ENCODE data around the gene SPO11. TPM values are rescaled to one million over a fixed set of nuclear protein-coding genes. Genes with fewer than 3 reads are reported as not detected.

The SPO11 gene
- total RNA-seq, 4 donors from 2014 or later, result not detected

DNA sequence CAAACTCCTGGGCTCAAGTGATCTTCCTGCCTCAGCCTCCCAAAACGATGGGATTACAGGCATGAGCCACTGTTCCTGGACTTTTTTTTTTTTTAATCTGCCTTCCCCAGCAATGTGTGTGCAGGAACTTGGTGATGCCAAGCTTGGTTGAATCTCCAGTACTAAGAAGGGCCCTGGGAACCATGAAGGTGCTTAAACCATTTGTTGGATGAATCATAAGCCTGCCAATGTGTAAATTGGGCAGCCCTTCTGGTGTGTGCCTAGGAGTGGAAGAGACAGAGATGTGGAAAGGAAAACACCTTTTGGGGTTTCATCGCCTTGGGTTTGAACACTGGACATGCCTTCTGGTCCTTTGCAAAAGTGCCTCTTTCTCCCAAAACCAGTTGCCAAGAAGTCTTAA is 7.1 kb upstream of the SPO11 start:
- Histone ChIP-seq H3K27ac (no peak overlapping the region), H3K36me3 (no peaks in the 10 kb centered on the region), H3K4me1 (peaks cover 0 to 3% (median 0%) of the 10 kb centered on the region in 4 donors), H3K4me3 (no peak overlapping the region), H3K27me3 (no peaks in the 10 kb centered on the region), H3K9me3 (no peaks in the 10 kb centered on the region)
- TF ChIP-seq, protein P1, sequence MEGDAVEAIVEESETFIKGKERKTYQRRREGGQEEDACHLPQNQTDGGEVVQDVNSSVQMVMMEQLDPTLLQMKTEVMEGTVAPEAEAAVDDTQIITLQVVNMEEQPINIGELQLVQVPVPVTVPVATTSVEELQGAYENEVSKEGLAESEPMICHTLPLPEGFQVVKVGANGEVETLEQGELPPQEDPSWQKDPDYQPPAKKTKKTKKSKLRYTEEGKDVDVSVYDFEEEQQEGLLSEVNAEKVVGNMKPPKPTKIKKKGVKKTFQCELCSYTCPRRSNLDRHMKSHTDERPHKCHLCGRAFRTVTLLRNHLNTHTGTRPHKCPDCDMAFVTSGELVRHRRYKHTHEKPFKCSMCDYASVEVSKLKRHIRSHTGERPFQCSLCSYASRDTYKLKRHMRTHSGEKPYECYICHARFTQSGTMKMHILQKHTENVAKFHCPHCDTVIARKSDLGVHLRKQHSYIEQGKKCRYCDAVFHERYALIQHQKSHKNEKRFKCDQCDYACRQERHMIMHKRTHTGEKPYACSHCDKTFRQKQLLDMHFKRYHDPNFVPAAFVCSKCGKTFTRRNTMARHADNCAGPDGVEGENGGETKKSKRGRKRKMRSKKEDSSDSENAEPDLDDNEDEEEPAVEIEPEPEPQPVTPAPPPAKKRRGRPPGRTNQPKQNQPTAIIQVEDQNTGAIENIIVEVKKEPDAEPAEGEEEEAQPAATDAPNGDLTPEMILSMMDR (IDR thresholded peaks at IDR 0.05), result no peak
- no peak for TF ChIP-seq POLR2A (IDR thresholded peaks at IDR 0.05)
- no peak for DNase-seq

DNA sequence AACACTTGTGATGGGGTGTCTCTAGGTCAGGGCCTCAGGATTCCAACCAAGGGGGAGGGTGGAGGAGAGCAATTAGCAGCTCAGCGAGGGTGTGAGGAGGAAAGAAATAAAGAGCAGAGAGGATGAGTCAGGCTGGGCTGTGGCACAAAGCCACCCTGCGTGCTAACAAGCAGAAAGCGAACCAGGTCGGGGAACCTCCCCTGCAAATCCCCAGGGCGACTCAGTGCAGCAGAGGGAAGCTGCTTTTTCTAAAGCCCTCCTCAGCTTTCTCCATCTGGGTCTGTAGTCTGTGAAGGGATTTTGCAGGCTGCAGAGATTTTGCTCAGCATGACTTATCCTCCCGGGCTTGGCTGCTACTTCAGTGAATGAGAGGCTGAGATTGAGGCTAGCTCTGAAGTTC is 6.6 kb upstream of the SPO11 start:
- H3K27me3 ChIP-seq, result no peaks in the 10 kb centered on the region
- TF ChIP-seq, protein P1 (IDR thresholded peaks at IDR 0.05), result no peak
- TF ChIP-seq POLR2A (IDR thresholded peaks at IDR 0.05), result no peak
- DNase-seq, result no peak

DNA sequence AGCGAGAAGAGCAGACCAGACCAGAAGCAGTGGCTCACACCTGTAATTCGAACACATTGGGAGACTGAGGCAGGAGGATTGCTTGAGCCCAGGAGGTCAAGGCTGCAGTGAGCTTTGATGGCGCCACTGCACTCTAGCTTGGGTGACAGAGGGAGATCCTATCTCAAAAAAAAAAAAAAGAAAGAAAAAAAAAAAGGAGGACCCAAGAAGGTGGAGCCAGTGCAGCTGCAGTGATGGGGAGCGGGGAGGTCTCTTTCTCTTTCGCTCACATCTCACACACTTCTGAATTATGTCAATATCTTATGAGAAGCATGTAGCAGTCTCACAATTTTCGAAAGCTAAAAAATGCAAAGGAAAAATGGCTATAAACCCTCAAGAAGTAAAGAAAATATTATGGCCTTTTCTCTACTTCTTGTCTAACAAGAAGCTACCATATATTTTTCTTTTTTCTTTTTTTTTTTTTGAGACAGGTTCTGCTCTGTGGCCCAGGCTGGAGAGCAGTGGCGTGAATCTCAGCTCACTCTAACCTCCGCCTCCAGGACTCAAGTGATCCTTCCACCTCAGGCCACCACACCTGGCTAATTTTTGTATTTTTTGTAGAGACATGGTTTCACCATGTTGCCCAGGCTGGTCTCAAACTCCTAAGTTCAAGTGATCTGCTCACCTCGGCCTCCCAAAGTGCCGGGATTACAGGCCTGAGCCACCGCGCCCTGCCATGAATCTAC is 3.8 kb upstream of the SPO11 start:
- no peak for TF ChIP-seq POLR2A (IDR thresholded peaks at IDR 0.05)
- TF ChIP-seq, protein P1 (IDR thresholded peaks at IDR 0.05), result no peak
- no peaks in the 10 kb centered on the region for H3K27me3 ChIP-seq
- no peaks in the 10 kb centered on the region for H3K9me3 ChIP-seq

More for the DNA sequence above, 6.6 kb upstream of the SPO11 start:
- no peaks in the 10 kb centered on the region for H3K36me3 ChIP-seq
- no peak overlapping the region for H3K4me3 ChIP-seq
- no peaks in the 10 kb centered on the region for H3K9me3 ChIP-seq
- no peak overlapping the region for H3K27ac ChIP-seq
- H3K4me1 ChIP-seq, result peaks cover 0 to 3% (median 0%) of the 10 kb centered on the region in 4 donors

DNA sequence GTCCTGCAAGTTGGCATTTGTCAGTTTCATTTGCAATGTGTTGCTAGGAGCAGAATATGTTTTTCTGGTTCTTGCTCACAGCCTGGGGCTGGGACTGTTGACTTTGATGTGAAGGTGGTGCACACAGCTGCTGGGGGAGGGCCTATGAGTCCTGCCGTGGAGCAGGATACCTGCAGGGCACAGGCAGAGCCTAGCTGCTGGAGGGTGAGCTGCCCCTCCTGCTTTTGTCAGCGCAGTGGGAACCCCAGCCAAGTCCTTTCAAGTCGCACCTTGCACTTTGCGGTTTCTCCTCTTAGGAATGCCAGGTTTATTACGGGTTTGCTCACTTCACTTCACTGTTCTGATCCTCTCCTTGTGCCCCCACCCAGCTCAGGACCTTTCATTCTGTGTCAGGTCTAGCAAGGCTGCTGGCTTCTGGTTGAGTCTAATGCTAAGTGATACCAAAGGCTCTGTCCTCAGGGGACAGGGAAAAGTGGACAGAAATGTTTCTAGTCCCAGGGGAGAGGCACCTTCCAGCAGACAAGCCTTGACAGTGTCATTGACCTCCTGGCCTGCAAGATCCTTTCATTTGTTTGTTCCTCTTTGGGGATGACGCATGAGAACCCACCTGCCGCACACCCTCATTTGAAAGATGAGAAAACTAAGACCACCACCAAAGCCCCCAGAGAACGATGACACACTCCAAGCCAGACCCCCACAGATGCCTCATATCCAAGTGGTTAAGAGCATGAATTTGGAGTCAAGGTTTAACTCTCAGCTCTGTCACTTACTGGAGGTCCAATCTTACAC is 2.7 kb upstream of the SPO11 start:
- TF ChIP-seq, protein P1 (IDR thresholded peaks at IDR 0.05), result no peak
- no peak for TF ChIP-seq POLR2A (IDR thresholded peaks at IDR 0.05)
- peaks cover 0 to 3% (median 0%) of the 10 kb centered on the region in 4 donors for H3K4me1 ChIP-seq
- H3K36me3 ChIP-seq, result no peaks in the 10 kb centered on the region
- H3K27me3 ChIP-seq, result no peaks in the 10 kb centered on the region
- H3K4me3 ChIP-seq, result no peak overlapping the region
- H3K9me3 ChIP-seq, result no peaks in the 10 kb centered on the region
- H3K27ac ChIP-seq, result no peak overlapping the region
- DNase-seq, result peak in 2 of 3 donors; percentile 51 to 54

More for the DNA sequence above, 3.8 kb upstream of the SPO11 start:
- Histone ChIP-seq H3K36me3 (no peaks in the 10 kb centered on the region), H3K4me1 (peaks cover 0 to 3% (median 0%) of the 10 kb centered on the region in 4 donors), H3K27ac (no peak overlapping the region), H3K4me3 (no peak overlapping the region)
- DNase-seq, result no peak

DNA sequence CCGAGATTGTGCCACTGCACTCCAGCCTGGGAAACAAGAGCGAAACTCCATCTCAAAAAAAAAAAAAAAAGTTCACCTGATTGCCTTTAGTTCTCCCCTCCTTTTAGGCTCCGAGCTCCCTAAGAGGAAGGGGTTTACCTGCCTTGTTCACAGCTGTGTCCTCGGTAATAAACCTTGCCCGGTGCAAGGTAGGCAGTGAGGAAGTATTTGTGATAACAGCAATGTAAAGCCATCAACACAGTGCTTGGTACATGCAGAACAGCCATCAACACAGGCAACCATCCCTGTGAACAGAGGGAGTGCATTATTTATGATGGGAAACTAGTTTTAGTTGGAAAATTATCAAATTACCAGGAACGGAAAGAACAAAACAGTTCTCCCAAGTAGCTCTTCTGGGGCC is 1.8 kb upstream of the SPO11 start:
- TF ChIP-seq POLR2A (IDR thresholded peaks at IDR 0.05), result no peak
- TF ChIP-seq, protein P1 (IDR thresholded peaks at IDR 0.05), result no peak
- no peaks in the 10 kb centered on the region for H3K36me3 ChIP-seq
- DNase-seq, result no peak
- peaks cover 0 to 3% (median 0%) of the 10 kb centered on the region in 4 donors for H3K4me1 ChIP-seq
- no peaks in the 10 kb centered on the region for H3K9me3 ChIP-seq
- H3K4me3 ChIP-seq, result no peak overlapping the region
- H3K27ac ChIP-seq, result no peak overlapping the region
- H3K27me3 ChIP-seq, result no peaks in the 10 kb centered on the region

Data from Peyer's patch (tissue), 4 donors.